Epithelial cell of prostate (primary cell): Measurements from ENCODE around the gene NUP107.

Experiments
- DNase-seq: peaks from one replicate; pipeline ENCODE4 v3.0.0-alpha.2; 2011; ENCODE audit warnings: low read depth, low spot score
- H3K27ac ChIP-seq: fragments of 450-650 bp; 2 replicates; pipeline ENCODE4 v1.5.1; 2017; ENCODE audit warnings: mild to moderate bottlenecking

Gene NUP107

DNA sequence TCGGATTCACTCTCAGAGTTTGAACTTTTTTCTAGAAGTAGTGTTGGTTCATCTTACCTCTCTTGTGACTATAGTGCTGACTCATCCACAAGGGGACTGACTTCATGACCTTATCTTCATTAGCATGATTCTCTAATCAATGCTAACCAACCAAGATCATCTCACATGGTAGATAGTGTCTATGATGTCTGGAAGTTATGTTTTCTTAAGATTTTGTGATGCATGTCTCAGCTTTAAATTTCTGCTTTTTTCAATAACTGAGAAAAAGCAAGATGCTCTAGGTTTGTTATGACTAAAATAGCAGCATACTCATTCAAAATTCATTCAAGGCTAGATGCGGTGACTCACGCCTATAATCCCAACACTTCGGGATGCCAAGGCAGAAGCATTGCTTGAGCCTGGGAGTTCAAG, 46.9 kb downstream of the NUP107 start:
- no peak for DNase-seq
- no peak overlapping the region for H3K27ac ChIP-seq

DNA sequence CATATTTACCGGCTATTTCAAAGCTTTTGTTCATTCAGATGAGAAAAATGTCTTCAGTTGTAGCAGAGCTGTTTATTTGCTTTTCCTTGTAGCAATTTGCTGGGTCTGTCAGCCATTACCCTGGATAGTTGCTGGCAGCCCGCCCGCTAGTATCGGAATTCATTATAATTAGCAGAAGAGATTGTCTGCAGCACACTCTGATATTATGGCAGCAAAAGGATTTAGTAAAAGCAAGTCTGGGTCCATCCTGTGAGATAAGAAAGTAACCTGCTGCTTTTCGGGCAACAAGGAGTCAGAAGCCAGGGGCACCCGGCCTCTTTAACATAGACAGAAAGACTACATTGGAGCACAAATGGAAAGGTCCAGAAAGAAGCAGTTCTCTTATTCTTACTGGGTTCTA, 53.1 kb downstream of the NUP107 start:
- no peak for DNase-seq
- H3K27ac ChIP-seq: no peak overlapping the region

DNA sequence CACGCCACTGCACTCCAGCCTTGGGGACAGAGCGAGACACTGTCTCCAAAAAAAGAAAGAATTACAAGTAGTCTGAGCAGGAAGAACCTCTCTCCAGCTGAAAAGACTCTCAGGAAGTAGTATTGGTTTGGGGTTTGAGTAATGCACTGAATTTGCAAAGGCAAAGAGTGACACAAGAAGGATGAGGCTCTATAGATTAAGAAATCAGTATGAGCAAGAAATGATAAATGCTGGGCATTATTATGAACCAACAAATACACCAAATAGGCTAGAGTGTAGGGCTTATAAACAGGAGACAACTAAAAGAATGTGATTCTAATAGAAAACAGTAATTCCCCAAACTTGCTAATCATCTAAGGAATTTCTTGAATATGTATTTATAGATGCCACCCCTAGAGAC, 56.6 kb downstream of the NUP107 start:
- no peak overlapping the region for H3K27ac ChIP-seq
- no peak for DNase-seq

DNA sequence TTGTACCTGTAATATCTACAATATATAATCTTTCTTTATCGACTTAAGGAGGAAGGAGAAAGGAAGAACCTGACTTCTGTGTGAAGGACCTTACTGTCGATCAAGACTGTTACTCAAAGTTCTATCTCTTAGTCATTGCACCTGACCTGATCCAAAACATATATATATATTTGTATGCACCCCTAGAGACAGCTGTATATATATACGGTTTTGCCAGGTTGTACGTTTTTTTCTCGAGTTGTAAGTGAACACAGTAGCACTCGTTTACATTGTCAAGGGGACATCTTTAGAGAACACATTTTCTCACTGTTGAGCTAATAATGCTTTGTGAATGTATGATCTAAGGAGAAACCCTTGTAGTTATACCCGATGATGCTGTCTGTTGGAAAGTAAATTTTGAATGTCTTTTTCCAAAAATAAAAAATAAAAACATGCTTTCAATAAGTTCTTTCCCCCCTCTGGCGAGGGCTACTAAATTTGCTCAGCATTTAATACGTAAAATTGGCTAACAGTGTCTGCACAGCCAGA, 58.7 kb downstream of the NUP107 start:
- DNase-seq: no peak
- peak overlapping the region; percentile 62 for H3K27ac ChIP-seq

DNA sequence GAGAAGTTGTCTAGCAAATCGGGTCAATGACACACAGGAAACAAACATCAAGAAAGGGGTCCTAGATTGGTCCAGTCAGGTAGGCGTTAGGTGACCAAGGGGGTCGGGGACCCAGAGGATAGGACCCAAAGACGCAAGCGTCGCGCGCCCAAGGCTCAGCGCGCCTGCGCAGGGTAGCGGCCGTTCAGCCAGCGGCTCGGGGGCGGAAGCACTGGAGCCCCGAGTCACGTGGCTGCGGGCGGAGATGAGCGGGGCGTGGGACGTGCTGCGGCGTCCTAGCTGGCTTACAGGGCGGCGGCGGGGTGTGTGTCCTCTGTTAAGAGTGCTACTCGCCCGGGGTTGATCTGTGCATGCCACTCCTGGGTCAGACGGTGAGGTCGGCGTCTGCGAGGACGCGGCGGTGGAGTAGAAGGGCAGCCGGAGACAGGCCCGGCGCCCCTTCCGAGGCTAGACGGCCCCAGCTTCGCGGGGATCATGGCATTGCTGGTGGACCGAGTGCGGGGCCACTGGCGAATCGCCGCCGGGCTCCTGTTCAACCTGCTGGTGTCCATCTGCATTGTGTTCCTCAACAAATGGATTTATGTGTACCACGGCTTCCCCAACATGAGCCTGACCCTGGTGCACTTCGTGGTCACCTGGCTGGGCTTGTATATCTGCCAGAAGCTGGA, 59.3 kb downstream of the NUP107 start, which contains the start of gene SLC35E3:
Gene SLC35E3 (plus strand): TSS at position 273 of the 668 bp plus-strand sequence. CDS start 202 bp downstream, at position 475.
- peak; percentile 29 for DNase-seq
- H3K27ac ChIP-seq: peak within 1 kb of the TSS; percentile 62

DNA sequence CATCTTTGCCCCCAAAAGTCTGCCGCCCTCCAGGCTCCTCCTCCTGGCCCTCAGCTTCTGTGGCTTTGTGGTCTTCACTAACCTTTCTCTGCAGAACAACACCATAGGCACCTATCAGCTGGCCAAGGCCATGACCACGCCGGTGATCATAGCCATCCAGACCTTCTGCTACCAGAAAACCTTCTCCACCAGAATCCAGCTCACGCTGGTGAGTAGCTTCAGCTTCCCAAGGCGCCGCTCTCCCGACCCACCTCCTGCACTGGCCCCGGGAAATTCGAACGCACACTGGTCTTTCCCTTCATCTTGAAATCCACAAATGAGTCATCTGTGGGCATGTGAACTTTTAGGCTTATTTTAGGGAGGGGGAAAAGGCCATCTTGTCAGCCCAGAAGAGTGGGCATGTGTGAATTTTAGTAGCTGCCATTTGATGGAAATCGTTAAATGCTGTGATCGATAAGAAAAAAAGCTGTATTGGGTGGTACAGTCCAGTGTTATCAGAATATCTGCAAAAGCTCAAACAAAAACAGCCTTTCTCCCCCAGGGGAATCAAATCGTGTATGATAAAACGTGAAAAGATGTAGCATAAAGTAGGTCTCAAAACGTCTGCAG, 59.9 kb downstream of the NUP107 start:
- H3K27ac ChIP-seq: peak overlapping the region; percentile 62
- DNase-seq: peak; percentile 10

DNA sequence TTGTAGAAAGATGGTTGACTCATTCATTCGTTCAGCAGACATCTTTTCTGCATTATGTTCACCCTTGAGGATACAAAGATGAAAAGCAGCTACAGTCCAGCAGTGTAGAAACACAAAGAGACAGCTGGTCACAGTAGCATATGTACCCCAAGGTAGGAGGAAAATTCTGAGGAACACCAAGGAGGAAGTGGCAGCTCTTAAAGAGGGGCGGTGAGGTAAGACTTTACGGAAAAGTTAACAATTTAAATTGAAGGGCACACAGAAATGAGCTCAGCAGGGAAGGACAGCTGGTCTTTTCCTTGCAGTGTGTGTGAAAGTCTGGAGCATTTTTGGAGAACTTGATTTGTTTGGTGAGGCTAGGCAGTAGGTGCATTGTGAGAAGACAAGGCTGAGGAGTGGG, 62.7 kb downstream of the NUP107 start:
- H3K27ac ChIP-seq: no peak overlapping the region
- DNase-seq: no peak

DNA sequence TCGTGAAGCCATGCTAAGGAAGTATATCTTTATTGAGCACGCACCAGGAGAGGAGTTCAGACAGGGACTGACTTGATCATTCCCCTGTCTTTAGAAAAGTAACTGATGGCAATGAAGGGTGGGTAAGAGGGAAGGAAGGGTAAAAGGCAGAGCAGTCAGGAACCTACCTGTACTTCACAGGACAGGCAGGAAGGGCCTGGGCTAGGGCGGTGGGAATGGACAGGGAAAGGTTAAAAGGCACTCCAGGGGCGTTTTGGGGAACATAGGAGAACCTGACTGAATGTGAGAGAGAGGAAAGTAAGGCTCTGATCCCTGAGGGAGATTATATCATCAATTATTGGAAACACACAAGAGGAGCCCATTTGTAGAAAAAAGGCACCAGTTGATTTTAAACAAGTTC, 63.1 kb downstream of the NUP107 start:
- DNase-seq: no peak
- H3K27ac ChIP-seq: no peak overlapping the region

DNA sequence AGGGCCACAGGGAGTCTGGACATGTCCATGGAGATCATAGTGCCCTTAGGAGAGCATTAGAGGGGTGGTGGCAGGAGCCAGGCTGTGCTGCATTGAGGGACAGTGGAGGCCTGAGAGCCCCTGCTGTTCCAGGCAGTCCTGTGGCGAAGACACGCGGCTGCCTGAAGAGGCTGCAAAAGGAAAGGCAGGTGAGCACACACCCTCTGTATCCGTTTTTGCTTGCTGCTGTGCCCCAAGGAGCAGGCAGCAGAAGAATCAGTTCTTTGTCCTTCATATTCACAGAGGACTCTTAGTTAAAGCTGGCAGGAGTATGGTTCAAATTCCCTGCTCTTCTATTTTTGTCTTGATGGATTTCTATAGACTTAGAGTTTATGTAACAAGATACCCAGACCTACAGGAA, 63.7 kb downstream of the NUP107 start:
- no peak overlapping the region for H3K27ac ChIP-seq
- DNase-seq: no peak

DNA sequence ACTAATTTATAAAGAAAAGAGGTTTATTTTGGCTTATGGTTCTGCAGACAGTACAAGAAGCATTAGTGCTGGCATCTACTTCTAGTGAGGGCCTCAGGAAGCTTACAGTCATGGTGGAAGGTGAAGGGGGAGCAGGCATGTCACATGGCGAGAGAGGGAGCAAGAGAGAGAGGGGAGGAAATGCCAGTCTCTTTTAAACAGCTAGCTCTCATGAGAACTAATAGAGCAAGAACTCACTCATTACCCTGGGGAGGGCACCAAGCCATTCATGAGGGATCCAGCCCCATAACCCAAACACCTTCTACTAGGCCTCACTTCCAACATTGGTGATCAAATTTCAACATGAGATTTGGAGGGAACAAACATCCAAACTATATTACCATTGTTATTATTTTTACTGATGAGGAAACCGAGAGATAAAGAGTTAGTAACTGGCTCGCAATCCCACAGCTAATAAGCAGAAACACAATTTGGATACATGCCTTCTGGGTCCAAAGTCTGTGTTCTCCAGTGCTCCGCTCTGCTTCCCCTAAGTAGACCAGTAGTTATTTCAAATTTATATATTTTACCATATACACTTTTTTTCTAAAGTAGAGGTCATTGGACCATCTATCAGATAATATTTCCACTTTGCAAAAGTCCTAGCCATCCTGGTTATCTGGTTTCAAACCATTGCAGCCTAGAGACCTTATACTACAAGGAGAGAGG, 68.9 kb downstream of the NUP107 start:
- DNase-seq: no peak
- no peak overlapping the region for H3K27ac ChIP-seq

DNA sequence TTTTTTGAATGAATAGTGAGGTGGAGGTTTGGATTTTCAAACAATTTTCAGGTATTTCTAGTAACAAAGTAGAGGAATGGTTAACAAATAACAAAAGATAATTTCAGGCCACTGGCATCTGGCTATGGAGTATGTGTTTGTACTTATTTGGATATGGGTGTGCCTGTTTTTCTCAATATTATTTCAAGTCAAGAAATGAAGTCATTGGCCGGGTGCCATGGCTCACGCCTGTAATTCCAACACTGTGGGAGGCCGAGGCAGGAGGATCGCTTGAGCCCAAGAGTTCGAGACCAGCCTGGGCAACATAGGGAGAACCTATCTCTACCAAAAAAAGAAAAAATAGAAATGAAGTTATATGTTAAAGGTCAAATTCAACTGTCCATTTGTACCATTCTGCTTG, 73.1 kb downstream of the NUP107 start:
- no peak for DNase-seq
- no peak overlapping the region for H3K27ac ChIP-seq

DNA sequence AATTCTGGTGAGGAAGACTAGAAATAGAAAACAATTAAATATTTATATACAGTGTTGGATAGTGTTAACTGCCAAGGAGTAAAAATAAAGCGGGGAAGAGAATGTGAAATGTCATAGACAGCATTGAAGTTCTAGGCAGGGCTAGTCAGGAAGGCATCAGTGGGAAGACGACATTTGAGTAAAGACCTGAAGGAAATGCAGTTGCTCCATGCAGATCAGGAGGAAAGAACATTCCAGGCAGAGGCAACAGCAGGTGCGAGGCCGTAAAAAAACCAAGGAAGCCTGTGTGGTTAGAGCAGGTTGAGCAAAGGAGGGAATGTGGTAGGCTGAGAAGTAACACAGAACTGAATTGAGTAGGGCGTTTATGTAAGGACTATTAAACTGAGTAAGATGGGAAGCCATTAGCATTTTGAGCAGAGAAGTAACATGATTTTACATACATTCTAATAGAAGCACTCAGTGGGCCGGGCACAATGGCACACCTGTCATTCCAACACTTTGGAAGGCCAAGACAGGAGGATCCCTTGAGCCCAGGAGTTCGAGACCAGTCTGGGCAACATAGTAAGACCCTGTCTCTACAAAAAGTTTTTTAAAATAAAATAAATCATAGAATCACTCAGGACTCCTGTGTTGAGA, 74.1 kb downstream of the NUP107 start:
- H3K27ac ChIP-seq: no peak overlapping the region

DNA sequence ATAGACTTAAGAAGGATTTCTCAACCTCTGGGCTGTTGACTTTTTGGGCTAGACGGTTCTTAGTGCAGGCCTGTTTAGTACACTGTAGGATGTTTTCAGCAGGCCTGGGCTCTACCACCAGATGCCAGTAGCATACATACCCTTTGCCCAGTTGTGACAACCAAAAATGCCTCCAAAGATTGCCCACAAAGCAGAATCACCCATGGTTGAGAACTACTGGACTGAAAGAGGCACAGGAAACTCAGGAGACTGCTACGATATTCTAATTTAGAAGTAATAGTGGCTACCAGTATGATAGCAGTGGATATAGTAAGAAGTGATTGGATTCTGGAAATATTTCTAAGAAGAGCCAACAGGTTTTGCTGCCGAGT, 74.6 kb downstream of the NUP107 start:
- no peak overlapping the region for H3K27ac ChIP-seq
- DNase-seq: no peak

More for the DNA sequence above, 74.1 kb downstream of the NUP107 start:
- no peak for DNase-seq

DNA sequence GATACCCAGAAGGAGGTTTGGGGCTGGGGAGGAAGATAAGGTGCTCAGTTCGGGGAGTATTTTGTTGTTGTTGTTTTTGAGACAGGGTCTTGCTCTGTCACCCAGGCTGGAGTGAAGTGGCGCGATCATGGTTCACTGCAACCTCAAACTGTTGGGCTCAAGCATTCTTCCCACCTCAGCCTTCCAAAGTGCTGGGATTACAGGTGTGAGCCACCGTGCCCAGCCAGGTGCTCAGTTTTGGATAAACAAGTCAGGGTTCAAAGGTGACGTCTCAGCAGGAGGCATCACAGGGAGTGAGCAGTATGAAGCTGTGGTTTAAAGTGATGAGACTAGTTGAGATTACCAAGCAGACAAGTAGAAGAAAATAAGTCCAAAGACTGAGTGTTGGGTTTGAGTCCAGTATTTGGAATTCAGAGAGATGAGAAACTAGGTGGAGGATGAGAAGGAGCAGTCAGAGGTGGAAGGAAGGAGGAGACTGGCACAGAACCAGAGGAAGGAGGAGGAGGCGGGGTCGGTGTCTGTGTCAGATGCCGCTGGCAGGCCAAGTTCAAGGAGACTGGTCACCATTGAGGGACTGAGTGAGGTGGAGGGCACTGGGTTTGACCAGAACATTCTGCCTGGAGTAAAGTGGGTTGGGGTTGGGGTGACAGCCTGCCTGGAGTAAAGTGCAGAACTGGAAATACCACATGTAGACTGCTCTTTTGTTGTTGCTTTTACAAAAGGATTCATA, 75.3 kb downstream of the NUP107 start:
- H3K27ac ChIP-seq: no peak overlapping the region
- no peak for DNase-seq

DNA sequence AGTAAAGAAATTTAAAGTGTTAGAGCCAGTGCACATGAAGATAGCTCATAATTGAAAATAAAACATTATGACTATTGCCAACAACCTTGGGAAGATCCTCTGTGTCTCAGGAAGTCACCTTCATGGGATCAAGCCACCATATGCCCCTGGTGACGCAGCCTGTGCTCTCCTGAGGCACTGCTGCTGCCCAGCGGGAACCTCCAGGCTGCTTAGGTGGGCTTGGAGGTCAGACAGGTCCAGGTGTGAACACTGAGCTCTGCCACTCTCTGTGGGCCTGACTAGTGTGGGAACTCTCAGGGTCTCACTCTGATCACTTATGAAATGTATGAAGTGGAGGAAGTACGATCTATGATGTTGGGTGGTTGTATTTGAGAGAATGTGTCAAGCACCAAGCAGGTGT, 75.9 kb downstream of the NUP107 start:
- no peak for DNase-seq
- no peak overlapping the region for H3K27ac ChIP-seq

DNA sequence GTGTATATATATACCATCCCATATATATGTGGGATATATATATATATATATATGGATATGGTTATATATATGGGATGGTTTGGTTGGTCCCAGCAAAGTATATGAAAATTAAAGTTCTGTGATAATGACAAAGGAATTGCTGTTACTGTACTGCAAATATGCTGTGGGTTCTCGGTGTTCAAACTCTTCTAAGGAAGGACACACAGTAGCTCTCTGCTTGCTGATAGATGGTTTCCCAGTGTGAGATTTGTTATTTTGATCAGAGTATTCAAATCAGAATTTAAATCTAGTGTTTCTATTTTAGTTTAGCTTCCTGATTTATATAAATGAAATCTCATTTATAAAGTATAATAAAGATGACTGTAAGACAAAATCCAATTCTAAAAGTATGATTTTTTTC, 78.9 kb downstream of the NUP107 start:
- H3K27ac ChIP-seq: no peak overlapping the region
- DNase-seq: no peak

DNA sequence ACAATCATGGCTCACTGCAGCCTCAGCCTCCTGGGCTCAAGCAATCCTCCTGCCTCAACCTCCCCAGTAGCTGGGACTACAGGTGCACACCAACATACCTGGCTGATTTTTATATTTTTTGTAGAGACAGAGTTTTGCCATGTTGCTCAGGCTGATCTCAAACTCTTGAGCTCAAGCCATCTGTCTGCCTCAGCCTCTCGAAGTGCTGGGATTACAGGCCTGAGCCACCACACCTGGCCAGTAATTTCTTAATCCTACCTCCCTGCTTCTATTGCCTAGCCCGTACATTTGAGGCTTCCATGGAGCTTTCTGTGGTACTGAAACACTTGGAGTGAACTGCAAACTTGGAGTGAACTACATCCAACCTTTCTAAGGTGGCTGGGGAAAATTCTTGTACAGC, 79.9 kb downstream of the NUP107 start:
- no peak for DNase-seq
- no peak overlapping the region for H3K27ac ChIP-seq

DNA sequence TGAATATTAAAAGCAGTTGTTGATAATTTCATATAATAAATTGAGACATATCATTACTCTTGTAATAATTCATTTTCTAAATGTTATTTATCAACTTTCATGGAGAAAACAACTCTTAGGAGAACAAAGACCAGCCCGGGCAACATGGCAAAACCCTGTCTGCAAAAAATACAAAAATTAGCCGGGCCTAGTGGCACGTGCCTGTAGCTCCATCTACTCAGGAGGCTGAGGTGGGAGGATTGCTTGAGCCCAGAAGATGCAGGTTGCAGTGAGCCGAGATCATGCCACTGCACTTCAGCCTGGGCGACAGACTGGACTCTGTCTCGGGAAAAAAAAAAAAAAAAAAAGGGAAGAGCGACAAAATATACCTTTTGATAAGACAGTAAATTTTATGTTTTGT, 80.4 kb downstream of the NUP107 start:
- H3K27ac ChIP-seq: no peak overlapping the region
- DNase-seq: no peak

DNA sequence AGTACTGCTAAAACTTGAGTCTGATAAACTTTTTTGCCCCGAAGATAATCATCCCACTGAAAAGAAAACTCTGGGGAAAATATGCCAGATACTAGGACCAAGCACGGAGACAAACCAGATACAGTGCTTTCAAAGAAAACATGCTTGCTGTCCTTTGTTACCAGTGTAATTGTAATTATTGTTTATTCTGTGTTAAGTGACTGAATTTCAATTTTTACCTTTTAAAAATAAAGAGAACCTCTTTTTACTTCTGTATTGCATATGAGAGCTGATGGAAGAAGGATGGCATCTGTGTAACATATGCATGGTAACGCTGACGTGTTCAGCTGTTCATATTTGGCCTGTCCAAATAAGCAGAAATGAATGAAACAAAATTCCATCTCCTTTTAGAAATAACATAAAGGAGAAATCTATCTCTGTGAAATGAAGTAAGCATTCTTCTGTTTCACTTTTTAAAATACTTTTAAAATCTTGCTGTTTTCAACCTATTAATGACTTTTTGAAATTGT, 81.7 kb downstream of the NUP107 start:
- DNase-seq: no peak
- no peak overlapping the region for H3K27ac ChIP-seq

DNA sequence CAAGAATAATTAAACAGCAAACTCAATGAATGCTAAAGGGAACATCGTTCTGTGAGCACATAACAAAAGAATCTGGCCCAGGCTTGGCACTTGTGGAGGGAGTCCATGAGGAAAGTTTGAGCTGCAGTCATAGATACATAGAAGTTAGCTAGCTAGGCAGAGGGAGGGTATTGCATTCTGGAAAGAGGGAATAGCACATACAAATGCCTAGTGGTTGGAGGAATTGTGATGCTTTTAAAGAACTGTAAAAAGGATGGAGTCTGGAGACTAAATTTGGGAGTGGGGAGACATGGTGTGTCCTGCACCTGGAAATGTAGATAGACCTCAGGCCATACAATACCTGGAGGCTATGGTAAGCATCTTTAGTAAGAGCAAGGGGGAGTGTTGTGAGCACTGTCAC, 83.2 kb downstream of the NUP107 start:
- H3K27ac ChIP-seq: no peak overlapping the region
- no peak for DNase-seq
